Uterus (tissue), 2 donors: Measurements from ENCODE around the gene SNX30.

Source experiments
- CTCF ChIP-seq, 4 experiments: fragments of 200-600 bp in 2 of 4; fragments of 450-650 bp in 2 of 4; sonication (generic) in 2 of 4; IDR thresholded peaks; one replicate each; pipeline ENCODE4 v1.5.1; 2016 to 2019; ENCODE audit warnings: antibody characterized with exemption in 4 of 4, mild to moderate bottlenecking in 2 of 4, moderate library complexity in 1 of 4
- POLR2A ChIP-seq, 2 donors: fragments of 450-650 bp; IDR thresholded peaks; one replicate each; pipeline ENCODE4 v1.6.1; 2016; ENCODE audit warnings: antibody characterized with exemption in 2 of 2, mild to moderate bottlenecking in 1 of 2, moderate library complexity in 1 of 2

GRCh38 chr9:112861638-112862555 is 111.3 kb downstream of the SNX30 start:
- TF ChIP-seq POLR2A (IDR thresholded peaks at IDR 0.05) = no peak
- TF ChIP-seq CTCF (IDR thresholded peaks at IDR 0.05) = no peak
